GM18907 (cell line): Measurements from ENCODE around the gene MSMO1.

Experiments used
- ATAC-seq: cut with Tn5 transposase; IDR thresholded peaks from one replicate; pipeline ENCODE4 v1.9.1; 2021; ENCODE audit warnings: mild to moderate bottlenecking, moderate library complexity; ENCODE audit not compliant: unreplicated experiment

Gene MSMO1

GRCh38 chr4:165386328-165386727 lies 58.9 kb downstream of the MSMO1 start:
- no peak for ATAC-seq

- ATAC-seq: no peak
Observed at GRCh38 chr4:165388756-165389155, 61.3 kb downstream of the MSMO1 start.
